Astrocyte (in vitro differentiated cells and primary cell): Measurements from ENCODE around the gene LIPM.

Experiments
- CTCF ChIP-seq: IDR thresholded peaks from 2 replicates; pipeline ENCODE4 v1.5.1; 2011; ENCODE audit warnings: low read depth, mild to moderate bottlenecking, inconsistent platforms, low read length, moderate library complexity; ENCODE audit not compliant: insufficient read depth
- EZH2 ChIP-seq: IDR thresholded peaks from 2 replicates; pipeline ENCODE4 v1.6.1; 2012; ENCODE audit warnings: mild to moderate bottlenecking, low read length, inconsistent platforms; ENCODE audit not compliant: insufficient read depth

DNA sequence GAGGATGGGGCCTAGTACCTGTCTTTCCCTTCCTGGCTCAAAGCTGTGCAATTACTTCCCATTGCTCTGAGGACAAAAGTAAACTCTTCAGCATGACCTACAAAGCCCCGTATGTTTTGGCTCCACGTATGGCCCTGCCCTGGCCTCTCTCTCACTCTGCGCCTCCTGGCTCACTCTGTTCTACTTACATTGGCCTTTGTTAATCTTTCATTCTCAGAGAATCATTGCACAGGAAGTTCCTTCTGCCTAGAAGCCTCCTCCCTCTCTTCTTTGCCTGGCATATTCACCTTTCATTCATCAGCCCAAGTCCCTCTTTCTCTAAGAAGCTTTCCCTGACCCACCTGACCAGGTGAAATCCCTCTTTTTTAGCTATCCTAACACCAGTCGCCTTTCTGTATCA lies 23.9 kb downstream of the LIPM start:
- TF ChIP-seq CTCF (no peak), EZH2 (no peak)
